Inferior parietal cortex (tissue), 1 donor: ENCODE results near the gene RFFL.
"Not testable (repeated sequence)": the region's sequence is repeated elsewhere in the genome, so short reads cannot be mapped to it uniquely, and the experiment has no call there.

Experiments
- DNase-seq: peaks from one replicate; pipeline ENCODE4 v3.0.0-alpha.2; 2016; ENCODE audit errors: extremely low spot score

Gene RFFL

DNA sequence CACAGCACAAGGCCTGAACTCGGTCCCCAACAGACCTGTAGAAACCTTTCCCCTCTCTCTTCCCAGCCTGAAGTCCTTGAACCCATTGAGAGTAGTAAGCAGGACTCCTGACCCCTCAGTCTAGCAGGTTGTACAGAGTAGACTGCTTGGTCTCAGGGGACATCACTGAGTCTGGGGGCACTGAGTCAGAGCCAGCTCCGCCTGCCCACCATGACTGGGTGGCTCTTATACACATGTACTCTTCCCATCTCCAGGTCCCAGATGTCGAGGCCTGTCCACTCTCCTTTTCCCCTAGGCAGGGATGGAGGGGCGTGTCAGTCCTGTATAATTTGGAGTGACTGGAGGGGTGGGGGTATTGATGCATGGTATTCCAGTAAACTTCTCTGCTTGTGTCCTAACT, 59.7 kb downstream of the RFFL start:
- no peak for DNase-seq

- no peak for DNase-seq
These were observed 60.5 kb downstream of the RFFL start for GRCh38 chr17:35002876-35003551.

- no peak for DNase-seq
These were observed 62.0 kb downstream of the RFFL start for GRCh38 chr17:35001549-35001948.

GRCh38 chr17:35000965-35001364, 62.5 kb downstream of the RFFL start:
- not testable (repeated sequence) for DNase-seq

DNA sequence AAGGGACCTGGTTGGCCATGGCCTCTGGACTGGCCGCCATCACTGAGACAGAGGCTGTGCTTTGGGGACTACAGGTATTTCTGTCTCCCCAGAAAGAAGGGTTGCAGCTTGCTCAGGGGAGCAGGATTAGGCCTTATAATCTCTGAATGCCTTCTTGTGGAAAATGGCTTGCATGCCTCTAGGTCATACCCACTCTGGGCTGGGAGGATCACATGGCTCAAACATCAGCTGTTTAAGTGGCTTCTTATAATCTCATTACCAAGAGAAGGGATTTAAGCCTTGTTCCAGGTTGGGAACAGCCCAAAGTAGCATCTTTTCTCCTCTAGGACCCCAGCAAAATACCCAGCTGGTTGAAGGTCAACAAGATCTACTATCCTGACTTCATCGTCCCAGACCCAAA, 64.1 kb downstream of the RFFL start:
- no peak for DNase-seq

- DNase-seq = peak; percentile 66
These were observed 65.3 kb downstream of the RFFL start for GRCh38 chr17:34998205-34998604.

GRCh38 chr17:34997355-34997862, 66.1 kb downstream of the RFFL start:
- DNase-seq = no peak

DNA sequence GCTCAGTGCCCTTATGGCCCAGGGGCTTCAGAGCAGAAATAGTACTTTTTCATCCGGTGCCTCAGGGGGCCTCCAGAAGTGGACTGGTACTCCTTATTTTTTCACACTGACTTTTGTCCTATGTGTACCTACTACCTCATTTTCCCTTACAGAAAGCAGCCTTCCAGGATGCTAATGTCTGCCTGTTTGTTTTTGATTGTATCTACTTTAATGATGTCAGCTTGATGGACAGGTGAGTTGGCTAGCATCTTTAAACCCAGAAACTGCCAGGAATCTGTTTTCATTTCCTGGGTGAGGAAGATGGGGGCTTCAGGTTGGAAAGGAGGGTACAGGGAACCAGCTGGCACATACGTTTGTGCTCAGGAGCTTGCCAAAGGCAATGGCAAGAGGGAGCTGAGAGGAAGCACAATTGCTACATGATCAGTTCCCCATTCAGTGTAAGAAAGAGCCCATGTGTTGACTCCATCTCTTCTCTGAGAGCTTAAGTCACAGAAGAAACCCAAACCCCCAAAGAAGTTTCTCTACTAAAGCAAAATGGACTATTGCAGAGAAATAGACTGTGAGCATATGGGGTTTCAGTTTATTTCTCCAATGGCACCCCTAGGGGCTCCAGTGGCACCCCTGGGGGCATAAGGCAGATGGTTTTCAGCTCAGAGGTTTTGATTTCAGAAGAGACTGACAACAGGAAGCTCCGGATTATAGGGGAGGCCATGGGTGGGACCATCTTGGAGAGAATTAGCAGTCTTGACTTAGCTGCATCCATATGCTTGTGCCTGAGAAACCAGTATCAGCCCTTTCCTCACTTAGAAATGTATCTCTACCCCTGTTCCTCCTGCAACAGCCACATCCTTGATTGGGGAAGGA, 66.9 kb downstream of the RFFL start:
- no peak for DNase-seq

DNA sequence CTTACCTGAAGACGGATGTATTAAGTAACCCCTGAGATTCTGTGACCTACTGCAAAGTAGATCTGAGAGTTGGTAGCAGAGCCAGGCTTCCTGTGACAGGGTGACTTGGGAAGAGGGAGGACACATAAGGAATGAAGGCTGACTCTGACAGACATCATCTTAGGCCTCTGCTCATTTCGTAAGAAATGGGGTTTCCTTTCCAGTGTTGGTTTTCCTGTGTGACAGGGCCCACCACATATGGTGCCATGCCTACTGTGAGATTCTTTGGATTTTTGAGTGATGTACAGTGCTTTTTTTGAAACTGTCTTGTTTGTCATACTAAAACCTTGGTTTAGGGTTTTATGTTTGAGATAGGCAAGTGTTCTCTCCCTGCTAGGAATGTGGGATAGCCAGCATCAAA, 70.5 kb downstream of the RFFL start:
- DNase-seq = no peak

GRCh38 chr17:34991606-34992005, 71.9 kb downstream of the RFFL start:
- no peak for DNase-seq

DNA sequence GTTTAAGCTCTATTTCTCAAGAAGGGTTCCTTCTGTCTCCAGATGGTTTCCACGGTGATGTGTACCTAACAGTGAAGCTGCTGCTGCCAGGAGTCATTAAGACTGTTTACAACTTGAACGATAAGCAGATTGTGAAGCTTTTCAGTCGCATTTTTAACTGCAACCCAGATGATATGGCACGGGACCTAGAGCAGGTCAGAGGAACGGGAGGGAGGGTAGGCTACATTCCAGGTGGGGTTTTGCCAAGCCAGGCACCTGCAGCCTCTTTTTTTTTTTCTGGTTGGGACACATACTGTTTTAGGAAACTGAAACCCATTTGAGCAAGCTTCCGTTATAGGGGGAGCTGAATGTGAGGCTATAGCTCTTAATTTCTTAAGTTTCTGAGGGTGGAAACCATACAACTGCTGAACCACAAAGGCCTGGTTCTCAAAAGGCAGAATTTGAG, 72.6 kb downstream of the RFFL start:
- no peak for DNase-seq

DNA sequence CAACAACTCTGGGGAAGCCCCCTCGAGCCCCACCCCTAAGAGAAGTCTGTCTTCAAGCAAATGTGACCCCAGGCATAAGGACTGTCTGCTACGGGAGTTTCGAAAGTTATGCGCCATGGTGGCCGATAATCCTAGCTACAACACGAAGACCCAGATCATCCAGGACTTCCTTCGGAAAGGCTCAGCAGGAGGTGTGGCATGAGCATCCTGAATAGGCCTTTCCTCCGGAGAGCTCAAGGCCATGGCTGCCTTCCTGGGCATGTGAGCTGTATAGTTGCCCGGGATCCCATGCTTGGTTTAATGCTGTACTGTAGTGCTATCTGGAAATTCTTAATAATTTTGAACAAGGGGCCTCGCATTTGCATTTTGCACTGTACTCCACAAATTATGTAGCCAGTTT, 74.0 kb downstream of the RFFL start:
- no peak for DNase-seq

GRCh38 chr17:34988644-34989043, 74.9 kb downstream of the RFFL start:
- no peak for DNase-seq

DNA sequence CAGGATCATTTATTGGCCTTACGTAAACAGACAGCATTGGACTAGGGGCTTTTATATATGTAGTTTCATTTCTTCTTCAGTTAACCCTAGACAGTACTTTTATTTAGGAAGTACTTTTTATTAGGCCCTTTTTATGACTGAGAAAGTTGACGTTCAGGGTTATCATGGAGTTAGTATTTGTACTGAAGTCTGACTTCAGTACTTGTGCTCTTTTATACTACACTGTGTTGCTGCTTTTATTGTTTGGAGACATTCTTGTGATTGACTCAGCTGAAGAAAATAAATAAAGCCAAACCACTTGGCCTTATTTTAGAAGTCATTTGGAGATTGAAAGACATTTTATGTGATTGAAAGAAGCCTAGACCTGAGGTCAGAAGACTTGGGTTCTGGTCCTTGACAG, 76.3 kb downstream of the RFFL start:
- no peak for DNase-seq

GRCh38 chr17:34981538-34982241, 81.8 kb downstream of the RFFL start:
- DNase-seq = no peak

- DNase-seq = peak; percentile 45
These were observed 82.6 kb downstream of the RFFL start for GRCh38 chr17:34980681-34981537.

DNA sequence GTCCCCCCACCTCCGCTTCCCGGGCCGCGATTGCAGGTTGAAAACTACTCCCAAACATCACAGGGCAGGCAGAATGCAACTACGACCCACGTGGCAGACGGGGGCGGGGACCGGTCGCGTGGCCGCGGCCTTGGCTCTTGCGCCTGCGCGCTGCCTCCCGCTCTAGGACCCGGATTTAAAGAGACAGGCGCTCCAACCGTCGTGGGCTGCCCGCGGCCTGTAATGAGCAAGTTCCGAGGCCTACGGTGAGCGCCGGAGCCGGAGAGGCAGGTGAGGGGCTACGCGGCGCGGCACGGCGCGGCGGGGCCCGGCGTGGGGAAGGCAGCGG, 83.2 kb downstream of the RFFL start, which contains the start of gene LIG3:
Gene LIG3 (plus strand): TSS at position 160 of the 328 bp plus-strand sequence. CDS start 2,494 bp downstream, outside the sequence.
- peak; percentile 95 for DNase-seq

- DNase-seq = no peak
These were observed 83.7 kb downstream of the RFFL start for GRCh38 chr17:34979650-34980352.

- DNase-seq = no peak
These were observed 84.4 kb downstream of the RFFL start for GRCh38 chr17:34979153-34979552.
